ENCODE measurements around the gene CCL22. TPM values are rescaled to one million over a fixed set of nuclear protein-coding genes. Genes with fewer than 3 reads are reported as not detected.

Gene CCL22
- total RNA-seq, 1 experiment from 2014 or later, result 0.66 TPM

GRCh38 chr16:57409870-57410587, 51.4 kb downstream of the CCL22 start:
- Histone ChIP-seq H3K9me2 (ENCODE audit: insufficient read depth) (no peaks in the 10 kb centered on the region), H3K4me2 (ENCODE audit: low read length) (no peak overlapping the region), H4K20me1 (ENCODE audit: insufficient read depth) (no peaks in the 10 kb centered on the region), H3K4me1 (ENCODE audit: control insufficient read depth in 1 of 2, insufficient read depth in 2 of 2, low read length in 2 of 2) (no peaks in the 10 kb centered on the region), H3K4me3 (replicated peaks in 1 of 2; ENCODE audit: low read depth in 1 of 2, low read length in 2 of 2) (no peak overlapping the region), H3K9me3 (ENCODE audit: control insufficient read depth in 1 of 2, insufficient read depth in 1 of 2, low read depth in 1 of 2, low read length in 2 of 2) (no peaks in the 10 kb centered on the region), H2AFZ (ENCODE audit: low read depth, low read length, poor library complexity, severe bottlenecking) (no peak overlapping the region), H3K36me3 (ENCODE audit: control insufficient read depth in 1 of 2, insufficient read depth in 2 of 2, low read length in 2 of 2) (no peaks in the 10 kb centered on the region), H3K79me2 (ENCODE audit: insufficient read depth, low read length) (no peaks in the 10 kb centered on the region), H3K27me3 (ENCODE audit: insufficient read depth, low read length) (peaks cover 5% of the 10 kb centered on the region; the same call in 1 of the 2 replicates), H3K27ac (ENCODE audit: low read depth, low read length) (no peak overlapping the region), H3K9ac (ENCODE audit: low read length) (no peak overlapping the region)
- RAD21 ChIA-PET (ENCODE audit: low non-redundant PET in 1 of 2, low total read pairs in 2 of 2, uncharacterized antibody in 2 of 2, unreplicated experiment in 2 of 2), result no interaction called here
- CTCF ChIA-PET, result interaction anchor here (1.3 kb wide), 1 partner anchor 9 kb away, joined by 5 read pairs; no protein-coding TSS in a partner anchor
- BruUV-seq (replicated peaks), result no TSS peak
- ATAC-seq (0 out of 2 replicates have a peak, but pooled peaks have one; percentile 25), DNase-seq (ENCODE audit: low read depth, low spot score) (no peak)
- TF ChIP-seq POLR2AphosphoS5 (IDR thresholded peaks at IDR 0.05; ENCODE audit: low read depth, low read length), result no peak
- TF ChIP-seq POLR2A (IDR thresholded peaks at IDR 0.05; ENCODE audit: borderline replicate concordance, extremely low read depth, insufficient read depth, insufficient read length), result no peak
- no peak for TF ChIP-seq ZBTB33 (IDR thresholded peaks at IDR 0.05; ENCODE audit: extremely low read depth, insufficient replicate concordance, low read length)
- TF ChIP-seq CBX3 (IDR thresholded peaks at IDR 0.05; ENCODE audit: low read depth), result no peak
- TF ChIP-seq CTCF (IDR thresholded peaks at IDR 0.05 in 2 of 3, conservative IDR thresholded peaks at IDR 0.05 in 1 of 3; ENCODE audit: borderline replicate concordance in 1 of 3, insufficient read depth in 1 of 3, low read depth in 2 of 3, low read length in 2 of 3), result no peak
- TF ChIP-seq ELF1 (IDR thresholded peaks at IDR 0.05; ENCODE audit: borderline replicate concordance, low read depth), result no peak
- TF ChIP-seq SRF (IDR thresholded peaks at IDR 0.05; ENCODE audit: low read depth), result no peak
- TF ChIP-seq FOSL1 (IDR thresholded peaks at IDR 0.05; ENCODE audit: low read depth), result no peak
- TF ChIP-seq CEBPB (IDR thresholded peaks at IDR 0.05; ENCODE audit: low read depth), result no peak
- no peak for TF ChIP-seq SIN3A (IDR thresholded peaks at IDR 0.05; ENCODE audit: low read depth)
- TF ChIP-seq JUND (IDR thresholded peaks at IDR 0.05), result no peak
- no peak for TF ChIP-seq EZH2 (IDR thresholded peaks at IDR 0.05)
- no peak for TF ChIP-seq YY1 (IDR thresholded peaks at IDR 0.05; ENCODE audit: extremely low read depth, insufficient replicate concordance, low read depth, low read length)
- intact Hi-C loops (cut with micrococcal nuclease), result no loop called here
- POLR2A ChIA-PET, result no interaction called here
